Type B pancreatic cell (in vitro differentiated cells): Measurements from ENCODE around the gene GPC5. TPM values are rescaled to one million over a fixed set of nuclear protein-coding genes. Genes with fewer than 3 reads are reported as not detected.

ENCODE experiments used
- DNase-seq: peaks from one replicate; pipeline ENCODE4 v3.0.0; 2021; ENCODE audit warnings: mixed read lengths; ENCODE audit not compliant: unreplicated experiment; ENCODE audit errors: extremely low spot score
- H3K27ac Mint-ChIP-seq: 2 replicates; pipeline ENCODE4 v1.8.0; 2021; ENCODE audit warnings: mild to moderate bottlenecking, mixed read lengths
- H3K27me3 Mint-ChIP-seq: 2 replicates; pipeline ENCODE4 v1.8.0; 2021; ENCODE audit warnings: mixed read lengths
- H3K36me3 Mint-ChIP-seq: 2 replicates; pipeline ENCODE4 v1.8.0; 2021; ENCODE audit warnings: mixed read lengths
- H3K4me1 Mint-ChIP-seq: one replicate; pipeline ENCODE4 v1.8.0; 2021; ENCODE audit warnings: mixed read lengths; ENCODE audit not compliant: unreplicated experiment
- H3K4me3 Mint-ChIP-seq: 2 replicates; pipeline ENCODE4 v1.8.0; 2021; ENCODE audit warnings: mild to moderate bottlenecking, mixed read lengths
- H3K9me3 Mint-ChIP-seq: 2 replicates; pipeline ENCODE4 v1.8.0; 2021; ENCODE audit warnings: mixed read lengths
- CTCF ChIP-seq: fragments of 200-600 bp; sonication (generic); conservative IDR thresholded peaks from 2 replicates; pipeline ENCODE4 v1.5.0; 2021; ENCODE audit warnings: antibody characterized with exemption, mild to moderate bottlenecking
- total RNA-seq: library from RNA; stranded (reverse); gene quantifications from 2 replicates; pipeline ENCODE4 v1.2.1, GENCODE V29; 2021; ENCODE audit warnings: low replicate concordance

Gene GPC5
- total RNA-seq, 1 donor from 2014 or later = 2.8 TPM

DNA sequence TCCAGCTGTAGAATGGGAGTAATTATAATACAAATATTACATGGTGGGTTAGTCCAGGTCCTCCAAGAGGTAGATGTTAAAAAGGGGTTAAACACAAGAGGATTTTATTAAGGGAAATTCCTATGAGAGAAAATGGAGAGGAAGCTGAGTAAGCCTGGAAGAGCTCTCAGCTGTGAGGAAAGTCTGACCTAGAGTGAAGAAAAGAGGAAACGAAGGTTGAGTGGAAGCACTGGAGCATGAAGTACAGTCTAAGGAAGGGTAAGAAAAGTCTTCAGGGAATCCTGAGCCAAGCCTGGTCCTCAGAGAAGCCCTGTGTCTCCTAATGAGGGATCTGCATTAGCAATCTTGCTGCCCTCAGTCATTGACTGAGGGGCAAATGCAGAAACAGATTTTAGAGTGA, 506.2 kb downstream of the GPC5 start:
- Mint-ChIP-seq H3K9me3 (no peaks in the 10 kb centered on the region), H3K4me3 (no peak overlapping the region), H3K27me3 (no peaks in the 10 kb centered on the region), H3K27ac (no peak overlapping the region), H3K4me1 (no peaks in the 10 kb centered on the region), H3K36me3 (no peaks in the 10 kb centered on the region)
- no peak for TF ChIP-seq CTCF
- DNase-seq = no peak

- Mint-ChIP-seq H3K4me3 (no peak overlapping the region), H3K27me3 (no peaks in the 10 kb centered on the region), H3K4me1 (no peaks in the 10 kb centered on the region), H3K9me3 (no peaks in the 10 kb centered on the region), H3K36me3 (no peaks in the 10 kb centered on the region), H3K27ac (no peak overlapping the region)
- no peak for TF ChIP-seq CTCF
- DNase-seq = no peak
Measured at GRCh38 chr13:91907398-91907797, 509.0 kb downstream of the GPC5 start.

DNA sequence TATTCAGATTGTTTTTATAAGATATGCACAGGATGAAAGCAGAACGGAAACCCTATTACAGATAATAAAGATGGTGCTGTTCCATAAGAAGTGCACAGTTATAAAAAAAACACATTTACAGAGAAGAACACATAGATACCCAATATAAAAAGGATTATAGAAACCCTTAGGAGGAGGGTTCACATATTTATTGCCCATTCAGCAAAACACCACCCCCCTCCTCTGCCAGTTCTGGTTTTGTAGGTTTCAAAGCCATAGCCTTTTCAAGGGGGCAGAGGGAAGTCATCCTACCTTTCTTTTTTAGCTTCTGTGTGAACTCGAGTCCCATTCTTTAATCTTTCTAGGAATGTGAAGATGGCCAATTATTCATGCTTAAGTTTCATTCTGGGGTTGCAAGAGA, 511.2 kb downstream of the GPC5 start:
- Mint-ChIP-seq H3K9me3 (no peaks in the 10 kb centered on the region), H3K27me3 (no peaks in the 10 kb centered on the region), H3K36me3 (no peaks in the 10 kb centered on the region), H3K4me1 (no peaks in the 10 kb centered on the region), H3K4me3 (no peak overlapping the region), H3K27ac (no peak overlapping the region)
- TF ChIP-seq CTCF = no peak
- DNase-seq = no peak

DNA sequence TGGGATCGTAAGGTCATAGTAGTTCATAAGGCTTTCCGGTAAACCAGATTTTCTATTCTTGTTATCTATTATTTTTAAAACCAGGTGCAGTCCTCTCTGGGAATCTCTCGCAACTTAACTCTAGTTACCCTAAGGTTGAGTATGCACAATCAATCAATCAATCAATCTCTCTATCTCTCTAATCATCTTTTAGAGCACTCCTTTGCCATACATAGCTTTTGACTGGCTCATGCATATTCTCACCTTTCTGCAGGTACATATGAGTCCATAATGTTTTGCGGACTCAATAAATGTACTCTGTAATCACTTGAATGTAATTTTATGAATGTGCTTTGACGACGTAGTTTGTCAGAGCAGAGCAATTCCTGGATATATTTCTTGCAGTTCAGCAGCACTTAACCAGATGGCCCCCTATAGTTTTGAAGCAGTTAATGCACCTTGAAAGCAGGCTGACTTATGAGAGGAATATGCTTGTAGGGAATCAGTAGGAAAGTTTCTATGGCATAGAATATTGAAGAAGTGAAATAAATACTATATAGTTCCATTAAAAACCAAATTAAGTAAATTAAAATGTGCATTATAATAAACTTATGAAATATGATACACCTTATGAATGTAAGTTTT, 524.7 kb downstream of the GPC5 start:
- Mint-ChIP-seq H3K27ac (no peak overlapping the region), H3K4me3 (no peak overlapping the region), H3K9me3 (no peaks in the 10 kb centered on the region), H3K27me3 (no peaks in the 10 kb centered on the region), H3K4me1 (no peaks in the 10 kb centered on the region), H3K36me3 (no peaks in the 10 kb centered on the region)
- TF ChIP-seq CTCF = peak; percentile 66
- no peak for DNase-seq

GRCh38 chr13:91930687-91931086, 532.3 kb downstream of the GPC5 start:
- no peak overlapping the region for H3K4me3 Mint-ChIP-seq
- DNase-seq = no peak
- no peaks in the 10 kb centered on the region for H3K36me3 Mint-ChIP-seq
- no peaks in the 10 kb centered on the region for H3K27me3 Mint-ChIP-seq
- H3K27ac Mint-ChIP-seq = no peak overlapping the region
- no peak for TF ChIP-seq CTCF
- no peaks in the 10 kb centered on the region for H3K4me1 Mint-ChIP-seq
- H3K9me3 Mint-ChIP-seq = no peaks in the 10 kb centered on the region

DNA sequence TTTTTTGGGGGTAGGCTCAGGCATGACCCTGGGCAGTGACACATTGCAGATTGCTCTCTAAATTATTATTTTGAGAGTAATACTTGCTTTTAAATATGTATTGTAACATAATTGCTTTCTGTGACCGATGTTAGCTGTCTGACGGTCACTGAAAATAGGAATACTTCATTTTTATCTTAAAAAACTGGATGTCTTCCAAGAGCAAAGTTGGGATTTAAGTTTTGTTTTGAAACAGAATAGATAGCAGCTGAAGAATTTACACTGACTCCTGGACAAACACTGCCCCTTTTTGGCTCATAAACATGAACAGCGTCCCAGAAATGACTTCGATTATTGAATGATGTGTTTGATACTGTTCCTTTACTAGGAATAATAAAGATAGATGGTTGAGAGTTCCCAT, 535.9 kb downstream of the GPC5 start:
- DNase-seq = no peak
- no peaks in the 10 kb centered on the region for H3K4me1 Mint-ChIP-seq
- H3K36me3 Mint-ChIP-seq = no peaks in the 10 kb centered on the region
- no peaks in the 10 kb centered on the region for H3K27me3 Mint-ChIP-seq
- no peak overlapping the region for H3K4me3 Mint-ChIP-seq
- TF ChIP-seq CTCF = no peak
- no peaks in the 10 kb centered on the region for H3K9me3 Mint-ChIP-seq
- H3K27ac Mint-ChIP-seq = no peak overlapping the region
